AG09309 (cell line): Measurements from ENCODE around the gene DOK7.

Experiments
- DNase-seq: peaks from one replicate; pipeline ENCODE4 v3.0.0-alpha.2; 2010; ENCODE audit warnings: low read depth
- H3K4me3 ChIP-seq: 2 replicates; pipeline ENCODE4 v1.5.1; 2011; ENCODE audit warnings: mild to moderate bottlenecking, low read depth, low read length, moderate library complexity; ENCODE audit not compliant: control insufficient read depth
- CTCF ChIP-seq: IDR thresholded peaks from 2 replicates; pipeline ENCODE4 v1.5.1; 2011; ENCODE audit warnings: mild to moderate bottlenecking, low read depth, low read length, inconsistent platforms; ENCODE audit not compliant: insufficient read depth, control insufficient read depth; ENCODE audit errors: missing control alignments

Gene DOK7

DNA sequence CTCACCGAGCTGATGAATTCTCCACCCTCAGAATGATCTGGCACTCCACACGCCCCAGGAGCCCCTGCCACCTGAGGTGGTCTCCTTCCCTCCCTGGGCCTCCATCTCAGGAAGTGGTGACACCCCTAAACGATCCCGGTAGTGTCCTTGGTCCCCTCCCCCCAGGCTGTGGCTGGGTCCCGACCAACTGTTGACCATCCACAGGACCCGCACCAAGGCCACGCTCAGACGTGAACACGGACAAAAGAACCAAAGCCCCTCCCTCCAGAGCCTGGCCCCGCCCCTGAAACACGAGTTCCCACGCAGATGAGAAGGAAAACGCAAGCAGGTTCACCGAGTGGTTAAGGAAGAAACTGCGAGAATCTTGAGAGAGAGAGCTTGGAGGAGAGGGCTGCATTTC is 52.5 kb downstream of the DOK7 start:
- DNase-seq = no peak
- no peak overlapping the region for H3K4me3 ChIP-seq
- no peak for TF ChIP-seq CTCF

GRCh38 chr4:3516061-3516835 is 53.1 kb downstream of the DOK7 start:
- DNase-seq = no peak
- TF ChIP-seq CTCF = no peak
- no peak overlapping the region for H3K4me3 ChIP-seq

- TF ChIP-seq CTCF = no peak
- H3K4me3 ChIP-seq = no peak overlapping the region
- DNase-seq = no peak
These were observed 54.0 kb downstream of the DOK7 start for GRCh38 chr4:3516836-3517730.

GRCh38 chr4:3517731-3518510 is 54.8 kb downstream of the DOK7 start:
- no peak for DNase-seq
- no peak for TF ChIP-seq CTCF
- H3K4me3 ChIP-seq = no peak overlapping the region

DNA sequence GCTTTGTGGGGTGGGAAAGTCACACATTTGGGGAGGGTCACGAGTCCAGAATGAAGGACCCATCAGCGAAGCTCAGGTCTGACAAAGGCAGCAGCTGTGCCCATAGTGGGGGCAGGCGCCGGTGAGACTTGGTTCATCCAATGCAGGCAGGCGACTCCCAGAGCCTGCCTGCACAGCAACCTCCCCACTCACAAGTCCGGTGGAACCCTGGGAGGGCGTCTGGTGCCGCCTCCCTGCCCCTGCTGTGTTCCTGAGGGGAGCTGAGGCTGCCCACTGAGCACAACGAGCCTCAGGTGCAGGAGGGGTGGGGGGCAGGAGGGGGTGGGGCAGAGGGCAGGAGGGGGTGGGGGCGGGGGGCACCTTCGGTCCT is 55.4 kb downstream of the DOK7 start:
- DNase-seq = no peak
- no peak overlapping the region for H3K4me3 ChIP-seq
- no peak for TF ChIP-seq CTCF

DNA sequence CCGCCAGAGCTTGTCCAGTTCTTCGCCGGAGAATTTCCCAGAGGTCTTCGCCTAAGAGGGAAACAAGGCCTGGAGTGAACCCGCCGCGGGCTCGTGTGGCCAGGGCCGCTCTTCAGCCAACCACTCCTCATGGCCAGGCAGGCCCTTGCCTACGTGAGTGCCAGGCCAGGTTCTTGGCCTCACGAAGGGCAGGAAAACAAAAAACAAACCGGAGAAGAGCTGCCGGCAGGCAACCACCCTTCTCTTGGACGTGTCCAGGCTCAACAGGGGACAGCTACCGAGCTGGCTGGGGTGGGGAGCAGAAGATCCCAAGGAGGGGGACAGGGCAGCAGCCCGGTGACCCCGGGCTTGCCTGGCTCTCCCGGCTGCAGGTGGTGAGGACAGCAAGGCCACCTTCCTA is 55.8 kb downstream of the DOK7 start:
- no peak overlapping the region for H3K4me3 ChIP-seq
- no peak for DNase-seq
- TF ChIP-seq CTCF = no peak
